BJ (cell line): ENCODE measurements around the gene SULF2. TPM values are rescaled to one million over a fixed set of nuclear protein-coding genes. Genes with fewer than 3 reads are reported as not detected.

Source experiments
- CTCF ChIA-PET: fragments of 350-600 bp; formaldehyde crosslinking; extraction: SDS; loops from one replicate; lab custom pipeline; 2021; ENCODE audit warnings: antibody characterized with exemption, inconsistent platforms; lab: Yijun Ruan, JAX
- POLR2A ChIA-PET: fragments of 300-600 bp; sonication (Branson Sonifier 250); formaldehyde crosslinking; extraction: SDS; loops from one replicate; lab custom pipeline; 2021; ENCODE audit warnings: antibody characterized with exemption; lab: Charles Lee
- DNase-seq: peaks from one replicate; pipeline ENCODE4 v3.0.0-alpha.2; 2011; ENCODE audit warnings: low read depth
- H3K27me3 ChIP-seq: 2 replicates; pipeline ENCODE4 v1.6.0; 2011; ENCODE audit warnings: low read length; ENCODE audit not compliant: control insufficient read depth, insufficient read depth
- H3K36me3 ChIP-seq: 2 replicates; pipeline ENCODE4 v1.5.1; 2011; ENCODE audit warnings: low read length; ENCODE audit not compliant: control insufficient read depth, insufficient read depth
- H3K4me3 ChIP-seq: 2 replicates; pipeline ENCODE4 v1.5.1; 2011; ENCODE audit warnings: low read depth, mild to moderate bottlenecking, control low read depth, low read length
- CTCF ChIP-seq: IDR thresholded peaks from 2 replicates; pipeline ENCODE4 v1.5.1; 2011; ENCODE audit warnings: low read depth, mild to moderate bottlenecking, control low read depth, inconsistent platforms, low read length, moderate library complexity; ENCODE audit not compliant: insufficient read depth
- polyA plus RNA-seq: library from polyadenylated mRNA; depleted of rRNA; stranded (reverse); fragments of >200 nt; gene quantifications from 2 replicates; pipeline ENCODE4 v1.2.3, GENCODE V29; 2011

Gene SULF2
- polyA plus RNA-seq, 1 experiment: 13.2 TPM

DNA sequence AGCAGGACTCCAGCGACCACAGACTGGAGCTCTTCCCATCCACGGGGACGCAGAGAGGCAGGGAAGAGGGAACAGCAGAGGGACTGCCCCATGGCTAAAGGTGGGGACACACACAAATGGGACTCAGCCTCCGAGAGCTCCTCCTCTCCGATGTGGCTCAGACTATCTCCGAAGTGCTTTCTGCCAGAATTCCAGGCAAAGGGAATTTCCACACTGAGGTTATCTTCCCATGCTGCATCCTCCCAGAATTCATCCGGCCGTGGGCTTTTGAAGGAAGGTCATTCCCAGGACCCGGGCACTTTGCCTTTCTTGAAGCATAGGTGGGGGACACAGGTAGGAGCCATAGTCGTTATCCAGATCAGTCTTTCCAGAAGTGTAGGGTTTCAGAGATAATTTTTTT is 67.9 kb downstream of the SULF2 start:
- no peak for TF ChIP-seq CTCF
- Histone ChIP-seq H3K27me3 (0 out of 2 replicates have a peak, but pooled peaks cover 3% of the 10 kb centered on the region), H3K36me3 (no peaks in the 10 kb centered on the region), H3K4me3 (no peak overlapping the region)
- CTCF ChIA-PET: interaction anchor here (2.1 kb wide), 1 partner anchor 903 kb away, joined by 13 read pairs; no protein-coding TSS in a partner anchor
- DNase-seq: no peak
- POLR2A ChIA-PET: no interaction called here

DNA sequence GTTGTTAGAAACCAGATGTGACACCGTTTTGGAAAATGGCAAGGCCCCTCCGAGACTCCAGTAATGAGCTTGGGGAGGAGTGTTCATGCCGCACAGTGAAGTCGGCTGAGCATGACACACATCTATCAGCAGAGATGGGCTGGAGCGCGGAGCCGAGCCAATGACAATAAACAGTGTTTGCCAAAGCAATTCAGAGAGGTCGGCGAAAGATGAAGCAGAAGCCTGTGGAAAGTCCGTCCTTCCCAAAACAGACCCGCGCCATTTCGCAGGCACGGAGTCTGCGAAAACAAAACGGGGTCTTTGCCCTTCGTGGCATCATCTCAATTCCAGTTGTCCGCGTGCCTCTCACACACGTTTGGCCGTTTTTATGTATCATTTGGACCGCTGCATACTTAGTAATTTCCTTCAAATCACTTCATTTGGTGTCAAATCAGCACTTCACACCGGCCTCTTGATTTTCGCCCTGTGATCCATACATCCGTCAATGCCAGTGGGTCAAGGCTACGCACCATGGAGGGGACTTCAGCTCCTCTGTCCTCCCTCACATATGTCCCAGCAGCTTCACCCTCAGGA is 71.3 kb downstream of the SULF2 start:
- Histone ChIP-seq H3K27me3 (peaks cover 9% of the 10 kb centered on the region), H3K36me3 (0 out of 2 replicates have a peak, but pooled peaks cover 2% of the 10 kb centered on the region), H3K4me3 (no peak overlapping the region)
- ChIA-PET POLR2A (interaction anchor here (0.7 kb wide), 1 partner anchor 11 kb away, joined by 7 read pairs; no protein-coding TSS in a partner anchor), CTCF (interaction anchor here (0.7 kb wide), 1 partner anchor 11 kb away, joined by 3 read pairs; no protein-coding TSS in a partner anchor)
- DNase-seq: no peak
- TF ChIP-seq CTCF: no peak

- POLR2A ChIA-PET: no interaction called here
- Histone ChIP-seq H3K27me3 (peaks cover 9% of the 10 kb centered on the region), H3K4me3 (no peak overlapping the region), H3K36me3 (0 out of 2 replicates have a peak, but pooled peaks cover 2% of the 10 kb centered on the region)
- CTCF ChIA-PET: no interaction called here
- no peak for TF ChIP-seq CTCF
- no peak for DNase-seq
Observed at GRCh38 chr20:47713163-47713562, 72.1 kb downstream of the SULF2 start.

- Histone ChIP-seq H3K27me3 (peaks cover 10% of the 10 kb centered on the region), H3K36me3 (0 out of 2 replicates have a peak, but pooled peaks cover 2% of the 10 kb centered on the region), H3K4me3 (no peak overlapping the region)
- ChIA-PET CTCF (interaction anchor here (0.6 to 1.5 kb wide), 2 partner anchors 909 kb away, joined by 3 read pairs; no protein-coding TSS in a partner anchor), POLR2A (interaction anchor here (0.7 kb wide), 1 partner anchor 16 kb away, joined by 4 read pairs; no protein-coding TSS in a partner anchor)
- no peak for DNase-seq
- no peak for TF ChIP-seq CTCF
Observed at GRCh38 chr20:47711046-47711752, 74.1 kb downstream of the SULF2 start.

- Histone ChIP-seq H3K4me3 (no peak overlapping the region), H3K36me3 (0 out of 2 replicates have a peak, but pooled peaks cover 2% of the 10 kb centered on the region), H3K27me3 (peaks cover 10% of the 10 kb centered on the region)
- ChIA-PET POLR2A (interaction anchor here (0.7 kb wide), 1 partner anchor 17 kb away, joined by 4 read pairs; no protein-coding TSS in a partner anchor), CTCF (interaction anchor here (1.5 kb wide), 1 partner anchor 910 kb away, joined by 3 read pairs; no protein-coding TSS in a partner anchor)
- no peak for DNase-seq
- no peak for TF ChIP-seq CTCF
Observed at GRCh38 chr20:47710665-47711045, 74.6 kb downstream of the SULF2 start.
